Measurements from ENCODE around the gene DGCR6. TPM values are rescaled to one million over a fixed set of nuclear protein-coding genes. Genes with fewer than 3 reads are reported as not detected.
A peak's percentile ranks its signal among the peaks of the same experiment; 100 is the strongest.
"Not testable (repeated sequence)": the region's sequence is repeated elsewhere in the genome, so short reads cannot be mapped to it uniquely, and the experiment has no call there.

DGCR6 gene
- total RNA-seq (1.2 TPM), polyA plus RNA-seq (1.3 TPM)
- long read RNA-seq, donor 1: 0 reads
- long read RNA-seq, donor 2, transcript DGCR6-201 (5 exons, 1,214 nt): major isoform, 17 of 20 reads
- long read RNA-seq, donor 2, partial matches to known transcripts: 0 of 20 reads
- long read RNA-seq, donor 2, other reads (novel, unspliced or antisense): 0 of 20 reads
- long read RNA-seq, donor 3, transcript DGCR6-208 (2 exons, 1,837 nt): minor isoform, 8 of 20 reads
- long read RNA-seq, donor 3, transcript DGCR6-201 (5 exons, 1,214 nt): major isoform, 12 of 20 reads
- long read RNA-seq, donor 3, partial matches to known transcripts: 0 of 20 reads
- long read RNA-seq, donor 3, other reads (novel, unspliced or antisense): 0 of 20 reads
- long read RNA-seq, donor 4, partial matches to known transcripts: 0 of 2 reads
- long read RNA-seq, donor 4, other reads (novel, unspliced or antisense): 0 of 2 reads
- long read RNA-seq, donor 5, transcript DGCR6-201 (5 exons, 1,214 nt): major isoform, 10 of 12 reads
- long read RNA-seq, donor 5, partial matches to known transcripts: 0 of 12 reads
- long read RNA-seq, donor 5, other reads (novel, unspliced or antisense): 0 of 12 reads
- long read RNA-seq, donor 6, transcript DGCR6-201 (5 exons, 1,214 nt): major isoform, 8 of 13 reads
- long read RNA-seq, donor 6, transcript DGCR6-208 (2 exons, 1,837 nt): minor isoform, 5 of 13 reads
- long read RNA-seq, donor 6, partial matches to known transcripts: 0 of 13 reads
- long read RNA-seq, donor 6, other reads (novel, unspliced or antisense): 0 of 13 reads
- long read RNA-seq, donor 7, partial matches to known transcripts: 0 of 2 reads
- long read RNA-seq, donor 7, other reads (novel, unspliced or antisense): 0 of 2 reads
- long read RNA-seq, donor 8, partial matches to known transcripts: 0 of 4 reads
- long read RNA-seq, donor 8, other reads (novel, unspliced or antisense): 0 of 4 reads
- long read RNA-seq, donor 9, partial matches to known transcripts: 0 of 2 reads
- long read RNA-seq, donor 9, other reads (novel, unspliced or antisense): 0 of 2 reads
- long read RNA-seq, donor 10, transcript DGCR6-201 (5 exons, 1,214 nt): major isoform, 7 of 10 reads
- long read RNA-seq, donor 10, partial matches to known transcripts: 0 of 10 reads
- long read RNA-seq, donor 10, other reads (novel, unspliced or antisense): 0 of 10 reads

- H3K27ac ChIP-seq (ENCODE audit: low read depth in 1 of 2, low read length in 1 of 2): no peak within 1 kb of the TSS
- no peaks in the 10 kb centered on the region for H3K36me3 ChIP-seq (ENCODE audit: control insufficient read depth in 2 of 2, insufficient read depth in 2 of 2, low read length in 1 of 2)
- H3K4me1 ChIP-seq (ENCODE audit: control insufficient read depth in 2 of 2, insufficient read depth in 2 of 2, low read length in 2 of 2): no peaks in the 10 kb centered on the region
- no peaks in the 10 kb centered on the region for H3K9me3 ChIP-seq (ENCODE audit: control insufficient read depth in 2 of 2, insufficient read depth in 1 of 2, low read length in 1 of 2)
- H3K4me3 ChIP-seq (ENCODE audit: low read length in 2 of 2): no peak within 1 kb of the TSS
- no peaks in the 10 kb centered on the region for H3K27me3 ChIP-seq (ENCODE audit: control insufficient read depth in 2 of 2, insufficient read depth in 1 of 2, low read length in 1 of 2)
- DNase-seq (ENCODE audit: low read depth in 6 of 9, low spot score in 9 of 9): no peak
- WGBS: 22% methylated on average over 10 of the region's 77 CpGs
Observed at GRCh38 chr22:18905540-18906409, at the start of gene DGCR6. TSS of gene DGCR6 (plus strand) at chr22:18906320. CDS start at chr22:18906375, 55 bp downstream.

- not testable (repeated sequence) for H3K9me3 ChIP-seq (ENCODE audit: control insufficient read depth in 2 of 2, insufficient read depth in 1 of 2, low read length in 1 of 2); H3K27me3 ChIP-seq (ENCODE audit: control insufficient read depth in 2 of 2, insufficient read depth in 1 of 2, low read length in 1 of 2); H3K4me3 ChIP-seq (ENCODE audit: low read length in 2 of 2); H3K27ac ChIP-seq (ENCODE audit: low read depth in 1 of 2, low read length in 1 of 2); H3K4me1 ChIP-seq (ENCODE audit: control insufficient read depth in 2 of 2, insufficient read depth in 2 of 2, low read length in 2 of 2); DNase-seq (ENCODE audit: low read depth in 6 of 9, low spot score in 9 of 9); H3K36me3 ChIP-seq (ENCODE audit: control insufficient read depth in 2 of 2, insufficient read depth in 2 of 2, low read length in 1 of 2)
- 2% methylated on average over 3 of the region's 7 CpGs for WGBS
Observed at GRCh38 chr22:18859314-18859713, 46.8 kb upstream of the DGCR6 start.

- H3K4me1 ChIP-seq (ENCODE audit: control insufficient read depth in 2 of 2, insufficient read depth in 2 of 2, low read length in 2 of 2); H3K27me3 ChIP-seq (ENCODE audit: control insufficient read depth in 2 of 2, insufficient read depth in 1 of 2, low read length in 1 of 2); H3K36me3 ChIP-seq (ENCODE audit: control insufficient read depth in 2 of 2, insufficient read depth in 2 of 2, low read length in 1 of 2); H3K9me3 ChIP-seq (ENCODE audit: control insufficient read depth in 2 of 2, insufficient read depth in 1 of 2, low read length in 1 of 2); H3K4me3 ChIP-seq (ENCODE audit: low read length in 2 of 2); H3K27ac ChIP-seq (ENCODE audit: low read depth in 1 of 2, low read length in 1 of 2): not testable (repeated sequence)
- peak in 3 of 9 donors; percentile 10 to 41 (median 20) for DNase-seq (ENCODE audit: low read depth in 6 of 9, low spot score in 9 of 9)
- 2% methylated on average over 3 of the region's 3 CpGs for WGBS
Observed at GRCh38 chr22:18881260-18881659, 24.9 kb upstream of the DGCR6 start.

- H3K4me1 ChIP-seq (ENCODE audit: control insufficient read depth in 2 of 2, insufficient read depth in 2 of 2, low read length in 2 of 2); H3K36me3 ChIP-seq (ENCODE audit: control insufficient read depth in 2 of 2, insufficient read depth in 2 of 2, low read length in 1 of 2); H3K27ac ChIP-seq (ENCODE audit: low read depth in 1 of 2, low read length in 1 of 2); H3K4me3 ChIP-seq (ENCODE audit: low read length in 2 of 2); H3K27me3 ChIP-seq (ENCODE audit: control insufficient read depth in 2 of 2, insufficient read depth in 1 of 2, low read length in 1 of 2); H3K9me3 ChIP-seq (ENCODE audit: control insufficient read depth in 2 of 2, insufficient read depth in 1 of 2, low read length in 1 of 2): not testable (repeated sequence)
- 93% methylated on average over 4 of the region's 4 CpGs for WGBS
- peak in 1 of 9 donors; percentile 0 for DNase-seq (ENCODE audit: low read depth in 6 of 9, low spot score in 9 of 9)
Observed at GRCh38 chr22:18884465-18884864, 21.7 kb upstream of the DGCR6 start.

GRCh38 chr22:18888115-18888514 is 18.0 kb upstream of the DGCR6 start:
- Histone ChIP-seq H3K36me3 (ENCODE audit: control insufficient read depth in 2 of 2, insufficient read depth in 2 of 2, low read length in 1 of 2) (no peaks in the 10 kb centered on the region), H3K4me1 (ENCODE audit: control insufficient read depth in 2 of 2, insufficient read depth in 2 of 2, low read length in 2 of 2) (no peaks in the 10 kb centered on the region), H3K27me3 (ENCODE audit: control insufficient read depth in 2 of 2, insufficient read depth in 1 of 2, low read length in 1 of 2) (no peaks in the 10 kb centered on the region), H3K9me3 (ENCODE audit: control insufficient read depth in 2 of 2, insufficient read depth in 1 of 2, low read length in 1 of 2) (no peaks in the 10 kb centered on the region), H3K27ac (ENCODE audit: low read depth in 1 of 2, low read length in 1 of 2) (no peak overlapping the region), H3K4me3 (ENCODE audit: low read length in 2 of 2) (no peak overlapping the region)
- 93% methylated on average over 1 of the region's 8 CpGs for WGBS
- DNase-seq (ENCODE audit: low read depth in 6 of 9, low spot score in 9 of 9): no peak

- H3K4me1 ChIP-seq (ENCODE audit: control insufficient read depth in 2 of 2, insufficient read depth in 2 of 2, low read length in 2 of 2); H3K9me3 ChIP-seq (ENCODE audit: control insufficient read depth in 2 of 2, insufficient read depth in 1 of 2, low read length in 1 of 2); H3K4me3 ChIP-seq (ENCODE audit: low read length in 2 of 2); H3K27ac ChIP-seq (ENCODE audit: low read depth in 1 of 2, low read length in 1 of 2); H3K36me3 ChIP-seq (ENCODE audit: control insufficient read depth in 2 of 2, insufficient read depth in 2 of 2, low read length in 1 of 2); DNase-seq (ENCODE audit: low read depth in 6 of 9, low spot score in 9 of 9); H3K27me3 ChIP-seq (ENCODE audit: control insufficient read depth in 2 of 2, insufficient read depth in 1 of 2, low read length in 1 of 2): not testable (repeated sequence)
- no CpG with 5 or more reads among the region's 5 CpGs for WGBS
Observed at GRCh38 chr22:18890510-18891192, 15.5 kb upstream of the DGCR6 start.

GRCh38 chr22:18893775-18894174 is 12.3 kb upstream of the DGCR6 start:
- no CpG with 5 or more reads among the region's 4 CpGs for WGBS
- H3K27ac ChIP-seq (ENCODE audit: low read depth in 1 of 2, low read length in 1 of 2); H3K4me3 ChIP-seq (ENCODE audit: low read length in 2 of 2); H3K9me3 ChIP-seq (ENCODE audit: control insufficient read depth in 2 of 2, insufficient read depth in 1 of 2, low read length in 1 of 2); H3K36me3 ChIP-seq (ENCODE audit: control insufficient read depth in 2 of 2, insufficient read depth in 2 of 2, low read length in 1 of 2); DNase-seq (ENCODE audit: low read depth in 6 of 9, low spot score in 9 of 9); H3K27me3 ChIP-seq (ENCODE audit: control insufficient read depth in 2 of 2, insufficient read depth in 1 of 2, low read length in 1 of 2); H3K4me1 ChIP-seq (ENCODE audit: control insufficient read depth in 2 of 2, insufficient read depth in 2 of 2, low read length in 2 of 2): not testable (repeated sequence)

- peak in 2 of 9 donors; percentile 8 to 15 for DNase-seq (ENCODE audit: low read depth in 6 of 9, low spot score in 9 of 9)
- H3K9me3 ChIP-seq (ENCODE audit: control insufficient read depth in 2 of 2, insufficient read depth in 1 of 2, low read length in 1 of 2): not testable (repeated sequence)
- 91% methylated on average over 6 of the region's 7 CpGs for WGBS
Observed at GRCh38 chr22:18896037-18896657, 10.0 kb upstream of the DGCR6 start.

More at GRCh38 chr22:18896037-18896657, 10.0 kb upstream of the DGCR6 start:
- not testable (repeated sequence) for H3K4me1 ChIP-seq (ENCODE audit: control insufficient read depth in 2 of 2, insufficient read depth in 2 of 2, low read length in 2 of 2); H3K27ac ChIP-seq (ENCODE audit: low read depth in 1 of 2, low read length in 1 of 2); H3K4me3 ChIP-seq (ENCODE audit: low read length in 2 of 2); H3K36me3 ChIP-seq (ENCODE audit: control insufficient read depth in 2 of 2, insufficient read depth in 2 of 2, low read length in 1 of 2); H3K27me3 ChIP-seq (ENCODE audit: control insufficient read depth in 2 of 2, insufficient read depth in 1 of 2, low read length in 1 of 2)
